Suprapubic skin (tissue), 4 donors: ENCODE results near the gene PTGES. TPM values are rescaled to one million over a fixed set of nuclear protein-coding genes. Genes with fewer than 3 reads are reported as not detected.
A peak's percentile ranks its signal among the peaks of the same experiment; 100 is the strongest.

Experiments
- DNase-seq, 2 donors: peaks; one replicate each; pipeline ENCODE4 v3.0.0-alpha.2; 2019; ENCODE audit warnings: low spot score in 2 of 2
- H3K27ac ChIP-seq: fragments of 200-600 bp; sonication (generic); one replicate; pipeline ENCODE4 v1.5.1; 2019
- H3K27me3 ChIP-seq: fragments of 200-600 bp; sonication (generic); one replicate; pipeline ENCODE4 v1.5.1; 2019
- H3K36me3 ChIP-seq: fragments of 200-600 bp; sonication (generic); one replicate; pipeline ENCODE4 v1.5.1; 2019
- H3K4me1 ChIP-seq: fragments of 200-600 bp; sonication (generic); one replicate; pipeline ENCODE4 v1.5.1; 2019
- H3K4me3 ChIP-seq: fragments of 200-600 bp; sonication (generic); one replicate; pipeline ENCODE4 v1.5.1; 2019; ENCODE audit warnings: mild to moderate bottlenecking
- H3K9me3 ChIP-seq: fragments of 200-600 bp; sonication (generic); one replicate; pipeline ENCODE4 v1.5.1; 2019
- EP300 ChIP-seq: sonication (generic); formaldehyde crosslinking; IDR thresholded peaks from one replicate; pipeline ENCODE4 v1.6.1; 2017; ENCODE audit warnings: antibody characterized with exemption
- POLR2A ChIP-seq, 2 donors: fragments of 450-650 bp; IDR thresholded peaks; one replicate each; pipeline ENCODE4 v1.6.1; 2017; ENCODE audit warnings: antibody characterized with exemption in 2 of 2, mild to moderate bottlenecking in 2 of 2, moderate library complexity in 2 of 2
- POLR2AphosphoS5 ChIP-seq, 3 donors: sonication (generic); formaldehyde crosslinking; IDR thresholded peaks; one replicate each; pipeline ENCODE4 v1.6.1; 2017; ENCODE audit warnings: antibody characterized with exemption in 3 of 3
- WGBS: methylation state at CpG from one replicate; pipeline ENCODE4 v1.1.5; 2018; 5-methylcytosine and 5-hydroxymethylcytosine counted together
- total RNA-seq, 4 donors: library from RNA; depleted of rRNA; stranded (reverse); fragments of >200 nt; gene quantifications; one replicate each; pipeline ENCODE4 v1.1.0, GENCODE V29; 2016
- TF ChIP-seq, protein P1 (sequence below), 2 donors: fragments of 200-600 bp in 1 of 2; fragments of 450-650 bp in 1 of 2; sonication (generic) in 1 of 2; IDR thresholded peaks; one replicate each; pipeline ENCODE4 v1.5.1; 2016 to 2019; ENCODE audit warnings: antibody characterized with exemption in 2 of 2, mild to moderate bottlenecking in 1 of 2, moderate library complexity in 1 of 2

PTGES gene
- total RNA-seq, 4 donors from 2014 or later: 21.8 to 38.8 (median 24.0) TPM

DNA sequence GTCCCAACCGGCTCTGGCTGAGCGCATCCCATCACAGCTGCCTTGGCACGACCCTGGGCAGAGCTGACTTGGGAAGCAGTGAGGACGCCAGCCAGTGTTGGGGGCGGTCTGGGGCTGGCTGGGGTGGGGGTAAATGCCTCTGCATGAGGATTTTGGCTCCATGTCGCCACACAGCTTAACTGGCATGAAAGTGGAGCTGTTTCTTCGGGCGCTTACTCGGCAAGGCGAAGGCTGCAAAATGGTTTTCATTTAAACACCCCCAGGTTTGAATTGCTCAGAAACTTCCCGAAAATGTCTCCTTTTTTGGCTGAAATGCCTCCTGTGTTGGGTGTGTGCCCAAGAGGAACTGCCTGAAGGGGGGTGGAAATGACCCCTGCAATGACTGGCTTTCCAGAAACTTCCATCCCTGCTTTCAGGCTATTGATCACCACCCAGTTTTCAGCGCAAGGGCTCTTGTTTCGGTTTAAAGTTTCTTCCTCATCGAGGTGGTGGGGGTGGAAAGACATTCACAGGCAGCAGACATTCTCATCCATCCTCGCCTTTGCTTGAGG is 38.3 kb downstream of the PTGES start:
- Histone ChIP-seq H3K4me1 (peaks cover 30% of the 10 kb centered on the region), H3K4me3 (peak overlapping the region; percentile 13), H3K27me3 (no peaks in the 10 kb centered on the region), H3K9me3 (no peaks in the 10 kb centered on the region), H3K27ac (peak overlapping the region; percentile 3), H3K36me3 (no peaks in the 10 kb centered on the region)
- TF ChIP-seq POLR2A (IDR thresholded peaks at IDR 0.05) (no peak), EP300 (no peak), POLR2AphosphoS5 (IDR thresholded peaks at IDR 0.05) (no peak)
- TF ChIP-seq, protein P1, sequence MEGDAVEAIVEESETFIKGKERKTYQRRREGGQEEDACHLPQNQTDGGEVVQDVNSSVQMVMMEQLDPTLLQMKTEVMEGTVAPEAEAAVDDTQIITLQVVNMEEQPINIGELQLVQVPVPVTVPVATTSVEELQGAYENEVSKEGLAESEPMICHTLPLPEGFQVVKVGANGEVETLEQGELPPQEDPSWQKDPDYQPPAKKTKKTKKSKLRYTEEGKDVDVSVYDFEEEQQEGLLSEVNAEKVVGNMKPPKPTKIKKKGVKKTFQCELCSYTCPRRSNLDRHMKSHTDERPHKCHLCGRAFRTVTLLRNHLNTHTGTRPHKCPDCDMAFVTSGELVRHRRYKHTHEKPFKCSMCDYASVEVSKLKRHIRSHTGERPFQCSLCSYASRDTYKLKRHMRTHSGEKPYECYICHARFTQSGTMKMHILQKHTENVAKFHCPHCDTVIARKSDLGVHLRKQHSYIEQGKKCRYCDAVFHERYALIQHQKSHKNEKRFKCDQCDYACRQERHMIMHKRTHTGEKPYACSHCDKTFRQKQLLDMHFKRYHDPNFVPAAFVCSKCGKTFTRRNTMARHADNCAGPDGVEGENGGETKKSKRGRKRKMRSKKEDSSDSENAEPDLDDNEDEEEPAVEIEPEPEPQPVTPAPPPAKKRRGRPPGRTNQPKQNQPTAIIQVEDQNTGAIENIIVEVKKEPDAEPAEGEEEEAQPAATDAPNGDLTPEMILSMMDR (IDR thresholded peaks at IDR 0.05): no peak
- WGBS: 49% methylated on average over 15 of the region's 15 CpGs
- no peak for DNase-seq

DNA sequence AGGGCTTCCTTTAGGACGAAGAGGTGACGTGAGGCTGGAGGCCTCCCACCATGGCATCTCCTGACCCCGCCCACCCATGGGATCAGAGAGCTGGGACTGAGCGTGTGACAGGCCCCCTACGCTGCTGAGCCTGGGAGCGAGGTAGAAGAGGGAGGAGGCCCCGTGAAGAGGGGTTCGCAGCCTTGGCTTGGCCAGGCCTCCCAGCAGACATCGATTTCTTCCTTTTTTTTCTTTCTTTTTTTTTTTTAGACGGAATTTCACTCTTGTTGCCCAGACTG is 39.5 kb downstream of the PTGES start:
- Histone ChIP-seq H3K27ac (peak overlapping the region; percentile 69), H3K36me3 (no peaks in the 10 kb centered on the region), H3K9me3 (no peaks in the 10 kb centered on the region), H3K4me1 (peaks cover 30% of the 10 kb centered on the region), H3K4me3 (no peak overlapping the region), H3K27me3 (no peaks in the 10 kb centered on the region)
- WGBS: 81% methylated on average over 8 of the region's 10 CpGs
- no peak for TF ChIP-seq EP300
- TF ChIP-seq POLR2AphosphoS5 (IDR thresholded peaks at IDR 0.05): no peak
- TF ChIP-seq, protein P1 (IDR thresholded peaks at IDR 0.05): no peak
- TF ChIP-seq POLR2A (IDR thresholded peaks at IDR 0.05): no peak
- DNase-seq: no peak

- WGBS: 51% methylated on average over 19 of the region's 26 CpGs
- peaks cover 30% of the 10 kb centered on the region for H3K4me1 ChIP-seq
- H3K27me3 ChIP-seq: no peaks in the 10 kb centered on the region
- no peak for DNase-seq
- no peaks in the 10 kb centered on the region for H3K36me3 ChIP-seq
- TF ChIP-seq POLR2AphosphoS5 (IDR thresholded peaks at IDR 0.05) (no peak), EP300 (no peak), POLR2A (IDR thresholded peaks at IDR 0.05) (peak in 1 of 2 donors; percentile 11)
- TF ChIP-seq, protein P1 (IDR thresholded peaks at IDR 0.05): no peak
- H3K27ac ChIP-seq: peak overlapping the region; percentile 69
- H3K4me3 ChIP-seq: no peak overlapping the region
- no peaks in the 10 kb centered on the region for H3K9me3 ChIP-seq
These were observed 40.0 kb downstream of the PTGES start for GRCh38 chr9:129712634-129713401.

DNA sequence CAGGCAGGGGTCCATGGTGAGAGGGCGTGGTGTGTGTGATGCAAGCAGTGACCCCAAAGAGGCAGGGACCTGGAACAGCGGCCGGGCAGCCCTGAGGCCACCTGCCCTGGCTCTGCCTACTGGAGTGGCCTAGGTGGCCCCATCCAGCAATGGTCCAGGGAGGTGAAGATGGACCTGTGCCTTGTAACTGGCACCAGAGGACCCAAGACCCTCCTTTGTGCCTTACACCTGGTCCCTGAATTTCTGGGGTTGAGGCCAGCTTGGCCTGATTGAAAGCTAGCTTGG is 42.7 kb downstream of the PTGES start:
- DNase-seq: no peak
- Histone ChIP-seq H3K9me3 (no peaks in the 10 kb centered on the region), H3K27ac (peak overlapping the region; percentile 1), H3K27me3 (no peaks in the 10 kb centered on the region), H3K4me3 (no peak overlapping the region), H3K4me1 (peaks cover 29% of the 10 kb centered on the region), H3K36me3 (no peaks in the 10 kb centered on the region)
- 100% methylated on average over 1 of the region's 3 CpGs for WGBS
- no peak for TF ChIP-seq POLR2A (IDR thresholded peaks at IDR 0.05)

GRCh38 chr9:129709438-129710168 is 43.2 kb downstream of the PTGES start:
- no peak for DNase-seq
- Histone ChIP-seq H3K27ac (peak overlapping the region; percentile 4), H3K4me1 (peaks cover 26% of the 10 kb centered on the region), H3K4me3 (no peak overlapping the region), H3K36me3 (no peaks in the 10 kb centered on the region), H3K9me3 (no peaks in the 10 kb centered on the region), H3K27me3 (no peaks in the 10 kb centered on the region)
- TF ChIP-seq, protein P1 (IDR thresholded peaks at IDR 0.05): no peak
- no peak for TF ChIP-seq EP300
- no peak for TF ChIP-seq POLR2AphosphoS5 (IDR thresholded peaks at IDR 0.05)
- TF ChIP-seq POLR2A (IDR thresholded peaks at IDR 0.05): no peak
- 82% methylated on average over 13 of the region's 17 CpGs for WGBS
